HuH-7 (cell line): ENCODE data around the gene PTPN6.

ENCODE experiments used
- DNase-seq: peaks from one replicate; pipeline ENCODE4 v3.0.0; 2011; ENCODE audit warnings: low spot score

The PTPN6 gene

DNA sequence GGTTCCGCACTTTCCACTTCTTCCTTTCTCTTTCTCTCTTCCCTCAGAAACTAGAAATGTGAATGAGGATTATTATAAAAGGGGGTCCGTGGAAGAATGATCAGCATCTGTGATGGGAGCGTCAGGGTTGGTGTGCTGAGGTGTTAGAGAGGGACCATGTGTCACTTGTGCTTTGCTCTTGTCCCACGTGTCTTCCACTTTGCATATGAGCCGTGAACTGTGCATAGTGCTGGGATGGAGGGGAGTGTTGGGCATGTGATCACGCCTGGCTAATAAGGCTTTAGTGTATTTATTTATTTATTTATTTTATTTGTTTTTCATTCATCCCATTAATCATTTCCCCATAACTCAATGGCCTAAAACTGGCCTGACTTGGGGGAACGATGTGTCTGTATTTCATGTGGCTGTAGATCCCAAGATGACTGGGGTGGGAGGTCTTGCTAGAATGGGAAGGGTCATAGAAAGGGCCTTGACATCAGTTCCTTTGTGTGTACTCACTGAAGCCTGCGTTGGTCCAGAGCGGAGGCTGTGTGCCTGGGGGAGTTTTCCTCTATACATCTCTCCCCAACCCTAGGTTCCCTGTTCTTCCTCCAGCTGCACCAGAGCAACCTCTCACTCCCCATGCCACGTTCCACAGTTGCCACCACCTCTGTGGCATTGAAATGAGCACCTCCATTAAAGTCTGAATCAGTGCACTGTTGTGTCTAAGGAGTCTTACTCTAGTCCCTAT is 28.0 kb upstream of the PTPN6 start:
- no peak for DNase-seq

GRCh38 chr12:6923851-6924250 is 27.3 kb upstream of the PTPN6 start:
- no peak for DNase-seq

- no peak for DNase-seq
These were observed 26.0 kb upstream of the PTPN6 start for GRCh38 chr12:6925239-6925539.

GRCh38 chr12:6925540-6926279 is 25.4 kb upstream of the PTPN6 start:
- no peak for DNase-seq

GRCh38 chr12:6927379-6928021 is 23.7 kb upstream of the PTPN6 start, which contains the start of gene ATN1:
Gene ATN1 (plus strand): TSS chr12:6927959. CDS start chr12:6934002, 6,043 bp downstream.
- peak; percentile 75 for DNase-seq

DNA sequence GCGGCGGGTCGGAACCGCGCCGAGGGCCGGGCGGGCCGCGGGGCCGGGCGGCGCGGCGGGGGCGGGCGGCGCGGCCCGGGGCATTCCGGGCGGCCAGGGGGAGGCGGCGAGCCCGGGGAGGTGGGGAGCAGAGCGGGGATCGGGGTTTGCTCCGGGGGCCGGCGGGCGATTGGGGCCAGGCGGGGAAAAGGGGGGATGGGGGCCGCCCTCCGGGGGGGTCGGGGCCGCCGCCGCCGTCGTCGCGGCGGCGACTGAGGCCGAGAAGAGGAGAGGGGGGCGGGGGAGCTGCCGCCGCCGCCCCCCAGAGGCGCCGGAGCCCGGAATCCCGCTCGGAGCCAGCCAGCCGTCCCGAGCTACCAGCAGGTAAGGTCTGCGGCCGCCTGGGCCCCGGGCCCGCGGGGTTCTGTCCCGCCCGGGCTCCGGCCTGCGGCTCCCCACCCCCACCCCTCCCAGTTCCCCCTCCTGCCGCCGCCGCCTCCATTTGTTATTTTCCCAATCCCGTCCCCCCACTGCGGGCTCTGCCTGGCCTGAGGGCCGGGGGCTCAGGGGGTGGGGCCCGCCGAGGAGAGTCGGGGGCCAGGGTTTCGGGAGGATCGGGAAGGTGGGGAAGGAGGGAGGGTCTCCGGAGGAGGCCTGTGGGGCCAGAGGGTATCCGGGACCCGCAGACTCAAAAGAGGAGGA is 23.0 kb upstream of the PTPN6 start:
- no peak for DNase-seq

DNA sequence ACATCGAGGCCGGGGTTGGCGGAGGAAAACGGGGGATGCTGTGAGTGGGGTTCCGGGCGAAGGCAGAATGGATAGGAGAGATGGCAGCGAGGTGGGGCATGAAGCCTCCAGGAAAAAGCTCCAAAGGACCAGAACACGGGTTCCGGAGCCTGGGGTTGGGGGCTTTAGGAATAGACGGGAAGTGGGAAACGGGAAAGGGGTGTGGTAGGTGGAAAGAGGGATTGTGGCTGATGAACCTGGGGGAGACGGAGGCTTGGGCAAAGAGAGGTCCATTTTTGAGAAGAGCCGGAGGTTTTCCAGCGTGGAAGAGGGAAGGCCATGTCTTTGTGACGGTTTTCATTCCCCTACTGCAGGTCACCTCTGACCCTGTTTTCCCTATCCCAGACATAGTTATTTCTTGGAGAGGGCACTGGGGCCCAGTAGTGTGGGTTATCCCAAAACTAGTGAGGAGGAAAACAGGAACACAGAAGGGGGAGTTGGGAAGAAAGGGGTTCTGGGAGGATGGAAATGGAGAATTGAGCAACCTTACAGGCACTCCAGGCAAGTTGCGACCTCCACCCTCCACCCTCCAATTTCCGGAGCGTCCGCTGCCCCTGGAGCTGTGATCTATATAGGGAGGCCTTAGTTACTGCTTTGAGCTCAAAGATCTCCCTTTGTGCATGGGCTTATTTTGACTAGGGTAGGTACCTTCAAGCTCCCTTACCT is 22.3 kb upstream of the PTPN6 start:
- no peak for DNase-seq

- DNase-seq = no peak
These were observed 21.4 kb upstream of the PTPN6 start for GRCh38 chr12:6929466-6930452.

- no peak for DNase-seq
These were observed 18.4 kb upstream of the PTPN6 start for GRCh38 chr12:6932766-6933165.

GRCh38 chr12:6934110-6934509 is 17.0 kb upstream of the PTPN6 start:
- DNase-seq = no peak

- DNase-seq = no peak
These were observed 15.6 kb upstream of the PTPN6 start for GRCh38 chr12:6935371-6936193.

GRCh38 chr12:6936194-6936635 is 14.9 kb upstream of the PTPN6 start:
- DNase-seq = no peak

DNA sequence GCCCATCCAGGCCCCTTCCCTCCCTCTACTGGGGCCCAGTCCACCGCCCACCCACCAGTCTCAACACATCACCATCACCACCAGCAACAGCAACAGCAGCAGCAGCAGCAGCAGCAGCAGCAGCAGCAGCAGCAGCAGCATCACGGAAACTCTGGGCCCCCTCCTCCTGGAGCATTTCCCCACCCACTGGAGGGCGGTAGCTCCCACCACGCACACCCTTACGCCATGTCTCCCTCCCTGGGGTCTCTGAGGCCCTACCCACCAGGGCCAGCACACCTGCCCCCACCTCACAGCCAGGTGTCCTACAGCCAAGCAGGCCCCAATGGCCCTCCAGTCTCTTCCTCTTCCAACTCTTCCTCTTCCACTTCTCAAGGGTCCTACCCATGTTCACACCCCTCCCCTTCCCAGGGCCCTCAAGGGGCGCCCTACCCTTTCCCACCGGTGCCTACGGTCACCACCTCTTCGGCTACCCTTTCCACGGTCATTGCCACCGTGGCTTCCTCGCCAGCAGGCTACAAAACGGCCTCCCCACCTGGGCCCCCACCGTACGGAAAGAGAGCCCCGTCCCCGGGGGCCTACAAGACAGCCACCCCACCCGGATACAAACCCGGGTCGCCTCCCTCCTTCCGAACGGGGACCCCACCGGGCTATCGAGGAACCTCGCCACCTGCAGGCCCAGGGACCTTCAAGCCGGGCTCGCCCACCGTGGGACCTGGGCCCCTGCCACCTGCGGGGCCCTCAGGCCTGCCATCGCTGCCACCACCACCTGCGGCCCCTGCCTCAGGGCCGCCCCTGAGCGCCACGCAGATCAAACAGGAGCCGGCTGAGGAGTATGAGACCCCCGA is 14.3 kb upstream of the PTPN6 start:
- DNase-seq = no peak

DNA sequence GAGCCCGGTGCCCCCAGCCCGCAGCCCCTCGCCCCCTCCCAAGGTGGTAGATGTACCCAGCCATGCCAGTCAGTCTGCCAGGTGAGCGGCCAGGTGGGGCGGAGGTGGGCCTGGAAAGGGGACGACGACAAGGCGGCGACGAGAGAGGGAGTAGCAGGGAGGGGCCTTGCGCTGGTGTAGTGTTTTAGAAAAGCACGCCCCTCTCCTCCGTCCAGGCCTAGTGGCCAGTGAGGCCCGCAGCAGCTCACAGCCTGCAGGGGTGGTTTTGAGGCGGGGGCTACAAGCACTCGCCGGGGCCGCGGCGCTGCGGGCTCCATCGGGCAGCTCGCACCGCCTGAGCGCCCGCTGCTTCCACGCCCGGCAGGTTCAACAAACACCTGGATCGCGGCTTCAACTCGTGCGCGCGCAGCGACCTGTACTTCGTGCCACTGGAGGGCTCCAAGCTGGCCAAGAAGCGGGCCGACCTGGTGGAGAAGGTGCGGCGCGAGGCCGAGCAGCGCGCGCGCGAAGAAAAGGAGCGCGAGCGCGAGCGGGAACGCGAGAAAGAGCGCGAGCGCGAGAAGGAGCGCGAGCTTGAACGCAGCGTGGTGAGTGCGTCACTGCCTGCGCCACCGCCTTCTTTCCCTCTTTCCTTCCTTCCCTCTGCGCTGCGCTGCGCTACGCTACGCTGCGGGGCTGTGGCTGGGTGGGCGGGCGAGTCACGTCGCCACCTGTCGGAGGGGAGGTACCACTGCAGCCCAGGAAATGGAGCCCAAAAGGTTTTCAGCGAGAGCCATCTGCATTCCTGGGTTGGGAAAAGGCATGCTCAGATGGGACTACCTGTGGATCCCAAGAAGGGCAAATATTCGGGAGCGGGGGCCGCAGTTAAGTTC is 13.4 kb upstream of the PTPN6 start:
- DNase-seq = peak; percentile 86

- no peak for DNase-seq
These were observed 12.6 kb upstream of the PTPN6 start for GRCh38 chr12:6938353-6939190.

DNA sequence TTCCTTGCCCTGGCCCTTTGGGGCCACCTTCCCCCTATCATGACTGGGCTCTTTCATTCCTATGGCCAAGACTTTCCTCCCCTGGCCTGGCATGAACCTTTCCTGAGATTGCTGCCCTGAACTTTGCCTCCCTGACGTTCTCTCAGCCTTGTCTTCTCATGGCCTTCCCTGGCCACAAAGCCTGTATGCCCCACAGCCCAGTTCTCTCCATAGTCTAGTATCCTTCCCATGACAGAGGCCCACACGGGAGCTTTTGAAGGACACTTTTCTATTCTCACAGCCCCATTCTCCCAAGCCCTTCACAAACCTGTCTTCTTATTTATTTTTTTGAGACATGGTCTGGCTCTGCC is 12.0 kb upstream of the PTPN6 start:
- no peak for DNase-seq

DNA sequence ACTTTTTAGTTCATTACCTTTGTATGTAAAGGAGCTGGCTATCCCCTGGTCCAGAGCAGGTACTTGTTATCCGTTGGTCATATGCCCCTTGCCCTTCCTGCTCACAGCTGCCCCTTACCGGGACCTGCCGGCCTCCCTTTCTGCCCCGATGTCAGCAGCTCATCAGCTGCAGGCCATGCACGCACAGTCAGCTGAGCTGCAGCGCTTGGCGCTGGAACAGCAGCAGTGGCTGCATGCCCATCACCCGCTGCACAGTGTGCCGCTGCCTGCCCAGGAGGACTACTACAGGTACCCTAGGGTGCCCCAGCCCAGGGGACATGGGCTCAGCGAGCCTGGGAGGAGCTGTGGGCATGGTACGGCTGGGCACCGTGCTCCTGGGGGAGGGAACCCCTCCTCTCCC is 9.9 kb upstream of the PTPN6 start:
- no peak for DNase-seq
